Measurements from ENCODE around the gene POLR2H.

POLR2H gene

GRCh38 chr3:184341925-184342324 lies 19.6 kb upstream of the POLR2H start:
- H3K27me3 ChIP-seq (ENCODE audit: control insufficient read depth in 2 of 2, insufficient read depth in 2 of 2, low read length in 2 of 2) = no peaks in the 10 kb centered on the region
- H3K36me3 ChIP-seq (ENCODE audit: control insufficient read depth in 2 of 2, insufficient read depth in 2 of 2, low read length in 2 of 2) = peaks cover 21 to 22% of the 10 kb centered on the region in 2 donors
- H3K4me1 ChIP-seq (ENCODE audit: control insufficient read depth in 2 of 2, insufficient read depth in 2 of 2, low read length in 2 of 2) = peaks cover 16 to 30% of the 10 kb centered on the region in 2 donors
- H3K4me3 ChIP-seq (ENCODE audit: low read length in 2 of 2) = no peak overlapping the region
- H3K9ac ChIP-seq (ENCODE audit: low read depth in 1 of 2, low read length in 2 of 2) = no peak overlapping the region
- no peak overlapping the region for H3K27ac ChIP-seq (ENCODE audit: low read depth in 2 of 2, low read length in 2 of 2)
- H3K9me3 ChIP-seq (ENCODE audit: control insufficient read depth in 2 of 2, low read length in 2 of 2) = no peaks in the 10 kb centered on the region

- H3K36me3 ChIP-seq (ENCODE audit: control insufficient read depth in 2 of 2, insufficient read depth in 2 of 2, low read length in 2 of 2) = peaks cover 22 to 24% of the 10 kb centered on the region in 2 donors
- H3K27ac ChIP-seq (ENCODE audit: low read depth in 2 of 2, low read length in 2 of 2) = no peak overlapping the region
- no peaks in the 10 kb centered on the region for H3K9me3 ChIP-seq (ENCODE audit: control insufficient read depth in 2 of 2, low read length in 2 of 2)
- H3K4me3 ChIP-seq (ENCODE audit: low read length in 2 of 2) = no peak overlapping the region
- peaks cover 6 to 16% of the 10 kb centered on the region in 2 donors for H3K4me1 ChIP-seq (ENCODE audit: control insufficient read depth in 2 of 2, insufficient read depth in 2 of 2, low read length in 2 of 2)
- no peaks in the 10 kb centered on the region for H3K27me3 ChIP-seq (ENCODE audit: control insufficient read depth in 2 of 2, insufficient read depth in 2 of 2, low read length in 2 of 2)
- no peak overlapping the region for H3K9ac ChIP-seq (ENCODE audit: low read depth in 1 of 2, low read length in 2 of 2)
Measured at GRCh38 chr3:184343200-184343876, 18.2 kb upstream of the POLR2H start.

- no peaks in the 10 kb centered on the region for H3K9me3 ChIP-seq (ENCODE audit: control insufficient read depth in 2 of 2, low read length in 2 of 2)
- no peaks in the 10 kb centered on the region for H3K27me3 ChIP-seq (ENCODE audit: control insufficient read depth in 2 of 2, insufficient read depth in 2 of 2, low read length in 2 of 2)
- H3K9ac ChIP-seq (ENCODE audit: low read depth in 1 of 2, low read length in 2 of 2) = no peak overlapping the region
- H3K4me1 ChIP-seq (ENCODE audit: control insufficient read depth in 2 of 2, insufficient read depth in 2 of 2, low read length in 2 of 2) = peaks cover 6 to 16% of the 10 kb centered on the region in 2 donors
- H3K36me3 ChIP-seq (ENCODE audit: control insufficient read depth in 2 of 2, insufficient read depth in 2 of 2, low read length in 2 of 2) = peaks cover 22 to 24% of the 10 kb centered on the region in 2 donors
- H3K27ac ChIP-seq (ENCODE audit: low read depth in 2 of 2, low read length in 2 of 2) = no peak overlapping the region
- H3K4me3 ChIP-seq (ENCODE audit: low read length in 2 of 2) = no peak overlapping the region
Measured at GRCh38 chr3:184344579-184345316, 16.8 kb upstream of the POLR2H start.

GRCh38 chr3:184345317-184346144 lies 16.0 kb upstream of the POLR2H start:
- Histone ChIP-seq H3K9ac (ENCODE audit: low read depth in 1 of 2, low read length in 2 of 2) (peak overlapping the region in 1 of 2 donors; percentile 52), H3K27me3 (ENCODE audit: control insufficient read depth in 2 of 2, insufficient read depth in 2 of 2, low read length in 2 of 2) (no peaks in the 10 kb centered on the region), H3K27ac (ENCODE audit: low read depth in 2 of 2, low read length in 2 of 2) (peak overlapping the region; percentile 66 to 87), H3K4me3 (ENCODE audit: low read length in 2 of 2) (no peak overlapping the region), H3K36me3 (ENCODE audit: control insufficient read depth in 2 of 2, insufficient read depth in 2 of 2, low read length in 2 of 2) (peaks cover 22 to 24% of the 10 kb centered on the region in 2 donors), H3K9me3 (ENCODE audit: control insufficient read depth in 2 of 2, low read length in 2 of 2) (no peaks in the 10 kb centered on the region), H3K4me1 (ENCODE audit: control insufficient read depth in 2 of 2, insufficient read depth in 2 of 2, low read length in 2 of 2) (peaks cover 6 to 16% of the 10 kb centered on the region in 2 donors)

- Histone ChIP-seq H3K4me1 (ENCODE audit: control insufficient read depth in 2 of 2, insufficient read depth in 2 of 2, low read length in 2 of 2) (peaks cover 11 to 26% of the 10 kb centered on the region in 2 donors), H3K27ac (ENCODE audit: low read depth in 2 of 2, low read length in 2 of 2) (peak overlapping the region; percentile 66 to 87), H3K36me3 (ENCODE audit: control insufficient read depth in 2 of 2, insufficient read depth in 2 of 2, low read length in 2 of 2) (peaks cover 23 to 28% of the 10 kb centered on the region in 2 donors), H3K27me3 (ENCODE audit: control insufficient read depth in 2 of 2, insufficient read depth in 2 of 2, low read length in 2 of 2) (no peaks in the 10 kb centered on the region), H3K9ac (ENCODE audit: low read depth in 1 of 2, low read length in 2 of 2) (peak overlapping the region in 1 of 2 donors; percentile 52), H3K9me3 (ENCODE audit: control insufficient read depth in 2 of 2, low read length in 2 of 2) (no peaks in the 10 kb centered on the region), H3K4me3 (ENCODE audit: low read length in 2 of 2) (no peak overlapping the region)
Measured at GRCh38 chr3:184346480-184347190, 14.9 kb upstream of the POLR2H start.

GRCh38 chr3:184347321-184348056 lies 14.0 kb upstream of the POLR2H start:
- Histone ChIP-seq H3K27me3 (ENCODE audit: control insufficient read depth in 2 of 2, insufficient read depth in 2 of 2, low read length in 2 of 2) (no peaks in the 10 kb centered on the region), H3K36me3 (ENCODE audit: control insufficient read depth in 2 of 2, insufficient read depth in 2 of 2, low read length in 2 of 2) (peaks cover 17 to 23% of the 10 kb centered on the region in 2 donors), H3K4me1 (ENCODE audit: control insufficient read depth in 2 of 2, insufficient read depth in 2 of 2, low read length in 2 of 2) (peaks cover 19 to 33% of the 10 kb centered on the region in 2 donors), H3K4me3 (ENCODE audit: low read length in 2 of 2) (no peak overlapping the region), H3K9ac (ENCODE audit: low read depth in 1 of 2, low read length in 2 of 2) (no peak overlapping the region), H3K9me3 (ENCODE audit: control insufficient read depth in 2 of 2, low read length in 2 of 2) (no peaks in the 10 kb centered on the region), H3K27ac (ENCODE audit: low read depth in 2 of 2, low read length in 2 of 2) (peak overlapping the region in 1 of 2 donors; percentile 66)

GRCh38 chr3:184348057-184348382 lies 13.5 kb upstream of the POLR2H start:
- Histone ChIP-seq H3K27ac (ENCODE audit: low read depth in 2 of 2, low read length in 2 of 2) (no peak overlapping the region), H3K4me1 (ENCODE audit: control insufficient read depth in 2 of 2, insufficient read depth in 2 of 2, low read length in 2 of 2) (peaks cover 22 to 39% of the 10 kb centered on the region in 2 donors), H3K4me3 (ENCODE audit: low read length in 2 of 2) (no peak overlapping the region), H3K9ac (ENCODE audit: low read depth in 1 of 2, low read length in 2 of 2) (no peak overlapping the region), H3K27me3 (ENCODE audit: control insufficient read depth in 2 of 2, insufficient read depth in 2 of 2, low read length in 2 of 2) (no peaks in the 10 kb centered on the region), H3K36me3 (ENCODE audit: control insufficient read depth in 2 of 2, insufficient read depth in 2 of 2, low read length in 2 of 2) (peaks cover 13 to 22% of the 10 kb centered on the region in 2 donors), H3K9me3 (ENCODE audit: control insufficient read depth in 2 of 2, low read length in 2 of 2) (no peaks in the 10 kb centered on the region)

GRCh38 chr3:184349563-184350470 lies 11.7 kb upstream of the POLR2H start:
- Histone ChIP-seq H3K9ac (ENCODE audit: low read depth in 1 of 2, low read length in 2 of 2) (no peak overlapping the region), H3K4me3 (ENCODE audit: low read length in 2 of 2) (no peak overlapping the region), H3K27me3 (ENCODE audit: control insufficient read depth in 2 of 2, insufficient read depth in 2 of 2, low read length in 2 of 2) (no peaks in the 10 kb centered on the region), H3K9me3 (ENCODE audit: control insufficient read depth in 2 of 2, low read length in 2 of 2) (no peaks in the 10 kb centered on the region), H3K36me3 (ENCODE audit: control insufficient read depth in 2 of 2, insufficient read depth in 2 of 2, low read length in 2 of 2) (peaks cover 10 to 17% of the 10 kb centered on the region in 2 donors), H3K27ac (ENCODE audit: low read depth in 2 of 2, low read length in 2 of 2) (no peak overlapping the region), H3K4me1 (ENCODE audit: control insufficient read depth in 2 of 2, insufficient read depth in 2 of 2, low read length in 2 of 2) (peaks cover 32 to 47% of the 10 kb centered on the region in 2 donors)

Data from mucosa of rectum (tissue), 2 donors.